Vagina (tissue), 2 donors: ENCODE data around the gene ZMYND12.

Experiments used
- POLR2A ChIP-seq, 2 donors: fragments of 450-650 bp; IDR thresholded peaks; one replicate each; pipeline ENCODE4 v1.6.1; 2017; ENCODE audit warnings: antibody characterized with exemption in 2 of 2, mild to moderate bottlenecking in 2 of 2, moderate library complexity in 2 of 2
- TF ChIP-seq, protein P1 (sequence below), 3 experiments: fragments of 450-650 bp in 2 of 3; fragments of 200-600 bp in 1 of 3; sonication (generic) in 1 of 3; IDR thresholded peaks; one replicate each; pipeline ENCODE4 v1.5.1; 2017 to 2019; ENCODE audit warnings: antibody characterized with exemption in 3 of 3, mild to moderate bottlenecking in 2 of 3, moderate library complexity in 2 of 3

DNA sequence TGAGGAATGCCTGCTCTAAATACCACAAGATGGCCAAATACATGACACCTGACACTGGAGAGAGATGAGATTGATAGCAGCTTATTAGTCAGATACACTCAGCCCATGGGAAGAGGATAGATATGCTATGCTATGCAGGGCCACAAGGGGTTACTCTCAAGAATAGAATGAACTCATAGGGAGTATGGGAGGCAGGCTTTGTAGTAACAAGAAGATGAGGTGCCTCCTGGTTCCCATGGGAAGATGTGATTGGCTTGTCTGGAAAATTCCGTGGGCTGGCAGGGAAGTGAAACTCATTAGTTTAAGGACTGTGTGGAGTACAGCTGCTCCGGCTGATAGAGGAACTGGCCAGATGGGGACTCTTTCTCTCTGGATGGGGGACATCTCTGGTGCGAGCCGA, 23.8 kb upstream of the ZMYND12 start:
- TF ChIP-seq, protein P1, sequence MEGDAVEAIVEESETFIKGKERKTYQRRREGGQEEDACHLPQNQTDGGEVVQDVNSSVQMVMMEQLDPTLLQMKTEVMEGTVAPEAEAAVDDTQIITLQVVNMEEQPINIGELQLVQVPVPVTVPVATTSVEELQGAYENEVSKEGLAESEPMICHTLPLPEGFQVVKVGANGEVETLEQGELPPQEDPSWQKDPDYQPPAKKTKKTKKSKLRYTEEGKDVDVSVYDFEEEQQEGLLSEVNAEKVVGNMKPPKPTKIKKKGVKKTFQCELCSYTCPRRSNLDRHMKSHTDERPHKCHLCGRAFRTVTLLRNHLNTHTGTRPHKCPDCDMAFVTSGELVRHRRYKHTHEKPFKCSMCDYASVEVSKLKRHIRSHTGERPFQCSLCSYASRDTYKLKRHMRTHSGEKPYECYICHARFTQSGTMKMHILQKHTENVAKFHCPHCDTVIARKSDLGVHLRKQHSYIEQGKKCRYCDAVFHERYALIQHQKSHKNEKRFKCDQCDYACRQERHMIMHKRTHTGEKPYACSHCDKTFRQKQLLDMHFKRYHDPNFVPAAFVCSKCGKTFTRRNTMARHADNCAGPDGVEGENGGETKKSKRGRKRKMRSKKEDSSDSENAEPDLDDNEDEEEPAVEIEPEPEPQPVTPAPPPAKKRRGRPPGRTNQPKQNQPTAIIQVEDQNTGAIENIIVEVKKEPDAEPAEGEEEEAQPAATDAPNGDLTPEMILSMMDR (IDR thresholded peaks at IDR 0.05), result no peak
- no peak for TF ChIP-seq POLR2A (IDR thresholded peaks at IDR 0.05)
